ENCODE measurements around the gene RIN3. TPM values are rescaled to one million over a fixed set of nuclear protein-coding genes. Genes with fewer than 3 reads are reported as not detected.

Gene RIN3
- total RNA-seq, 4 donors from 2014 or later, result 2.1 to 10.4 (median 7.2) TPM

DNA sequence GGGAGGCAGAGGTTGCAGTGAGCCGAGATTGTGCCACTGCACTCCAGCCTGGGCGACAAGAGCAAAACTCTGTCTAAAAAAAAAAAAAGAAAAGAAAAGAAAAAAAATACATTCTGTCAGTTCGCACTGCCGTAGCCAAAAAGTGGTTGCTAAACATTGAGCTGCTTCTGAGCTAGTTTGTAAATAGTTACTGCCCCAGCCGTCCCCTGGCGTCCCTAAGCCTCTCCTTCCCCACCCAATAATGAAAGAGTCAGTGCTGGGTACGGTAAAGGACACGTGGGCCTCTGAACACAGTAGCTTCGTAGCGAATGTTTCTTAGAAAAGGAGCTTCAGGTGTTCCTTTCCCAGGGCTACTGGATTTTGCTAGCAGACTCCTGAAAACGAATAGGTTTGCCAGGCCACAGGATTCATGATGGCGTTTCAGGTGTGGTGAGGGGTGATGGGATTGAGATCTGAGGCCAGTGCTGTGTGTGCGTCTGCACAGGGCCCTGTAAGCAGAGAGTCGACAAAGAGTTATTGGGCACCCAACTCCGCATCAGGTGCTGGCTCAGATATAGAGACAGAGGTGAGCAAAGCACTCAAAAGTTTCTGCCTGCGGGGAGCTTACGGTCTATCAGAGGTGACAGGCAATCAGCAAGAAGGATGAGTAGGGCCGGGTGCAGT lies 140.8 kb downstream of the RIN3 start:
- H3K9me3 ChIP-seq, result no peaks in the 10 kb centered on the region
- H3K27ac ChIP-seq, result no peak overlapping the region
- no peak for DNase-seq (ENCODE audit: low spot score in 2 of 2)
- H3K4me1 ChIP-seq, result peaks cover 30% of the 10 kb centered on the region
- TF ChIP-seq POLR2AphosphoS5 (IDR thresholded peaks at IDR 0.05) (no peak), CTCF (IDR thresholded peaks at IDR 0.05) (no peak), EP300 (IDR thresholded peaks at IDR 0.05) (no peak), POLR2A (IDR thresholded peaks at IDR 0.05) (no peak)
- no peaks in the 10 kb centered on the region for H3K27me3 ChIP-seq
- 85% methylated on average over 18 of the region's 18 CpGs for WGBS
- H3K36me3 ChIP-seq, result peaks cover 18% of the 10 kb centered on the region
- H3K4me3 ChIP-seq, result peak overlapping the region; percentile 41

- TF ChIP-seq CTCF (IDR thresholded peaks at IDR 0.05) (no peak), POLR2A (IDR thresholded peaks at IDR 0.05) (no peak), EP300 (IDR thresholded peaks at IDR 0.05) (no peak), POLR2AphosphoS5 (IDR thresholded peaks at IDR 0.05) (no peak)
- peak overlapping the region; percentile 41 for H3K4me3 ChIP-seq
- H3K36me3 ChIP-seq, result peaks cover 19% of the 10 kb centered on the region
- WGBS, result 84% methylated on average over 13 of the region's 13 CpGs
- H3K9me3 ChIP-seq, result no peaks in the 10 kb centered on the region
- H3K27ac ChIP-seq, result peak overlapping the region; percentile 14
- no peaks in the 10 kb centered on the region for H3K27me3 ChIP-seq
- no peak for DNase-seq (ENCODE audit: low spot score in 2 of 2)
- peaks cover 28% of the 10 kb centered on the region for H3K4me1 ChIP-seq
Measured at GRCh38 chr14:92655419-92656201, 142.0 kb downstream of the RIN3 start.

GRCh38 chr14:92656306-92657081 lies 142.9 kb downstream of the RIN3 start:
- WGBS, result 83% methylated on average over 8 of the region's 8 CpGs
- Histone ChIP-seq H3K27ac (peak overlapping the region; percentile 41), H3K27me3 (no peaks in the 10 kb centered on the region), H3K4me3 (peak overlapping the region; percentile 41), H3K36me3 (peaks cover 20% of the 10 kb centered on the region), H3K9me3 (no peaks in the 10 kb centered on the region), H3K4me1 (peaks cover 23% of the 10 kb centered on the region)
- no peak for DNase-seq (ENCODE audit: low spot score in 2 of 2)
- TF ChIP-seq CTCF (IDR thresholded peaks at IDR 0.05) (no peak), EP300 (IDR thresholded peaks at IDR 0.05) (no peak), POLR2A (IDR thresholded peaks at IDR 0.05) (no peak), POLR2AphosphoS5 (IDR thresholded peaks at IDR 0.05) (no peak)

- Histone ChIP-seq H3K36me3 (peaks cover 9% of the 10 kb centered on the region), H3K4me3 (no peak overlapping the region), H3K4me1 (peaks cover 23% of the 10 kb centered on the region), H3K27me3 (no peaks in the 10 kb centered on the region), H3K9me3 (no peaks in the 10 kb centered on the region), H3K27ac (peak overlapping the region; percentile 29)
- TF ChIP-seq POLR2AphosphoS5 (IDR thresholded peaks at IDR 0.05) (peak in 1 of 3 donors; percentile 38), EP300 (IDR thresholded peaks at IDR 0.05) (no peak), POLR2A (IDR thresholded peaks at IDR 0.05) (no peak)
- DNase-seq (ENCODE audit: low spot score in 2 of 2), result peak in 1 of 2 donors; percentile 83
- 64% methylated on average over 12 of the region's 13 CpGs for WGBS
Measured at GRCh38 chr14:92657457-92658142, 144.0 kb downstream of the RIN3 start.

- Histone ChIP-seq H3K36me3 (peaks cover 6% of the 10 kb centered on the region), H3K9me3 (no peaks in the 10 kb centered on the region), H3K27ac (peak overlapping the region; percentile 29), H3K4me3 (no peak overlapping the region), H3K27me3 (no peaks in the 10 kb centered on the region), H3K4me1 (peaks cover 23% of the 10 kb centered on the region)
- TF ChIP-seq POLR2AphosphoS5 (IDR thresholded peaks at IDR 0.05) (no peak), EP300 (IDR thresholded peaks at IDR 0.05) (no peak), CTCF (IDR thresholded peaks at IDR 0.05) (no peak), POLR2A (IDR thresholded peaks at IDR 0.05) (no peak)
- 81% methylated on average over 13 of the region's 13 CpGs for WGBS
- DNase-seq (ENCODE audit: low spot score in 2 of 2), result no peak
Measured at GRCh38 chr14:92658160-92658559, 144.6 kb downstream of the RIN3 start.

Data from suprapubic skin (tissue), 4 donors.